HG03103 (cell line): Measurements from ENCODE around the gene KRAS.

ENCODE experiments used
- ATAC-seq: cut with Tn5 transposase; IDR thresholded peaks from one replicate; pipeline ENCODE4 v1.9.1; 2021; ENCODE audit warnings: low read depth; ENCODE audit not compliant: unreplicated experiment

Gene KRAS

GRCh38 chr12:25197608-25198007 is 53.1 kb downstream of the KRAS start:
- ATAC-seq, result no peak

GRCh38 chr12:25195056-25195971 is 55.4 kb downstream of the KRAS start, which contains the start of the genes DNAI7 and ETFRF1:
Gene DNAI7 (minus strand): TSS chr12:25195160. CDS start chr12:25195078, 82 bp downstream.
Gene ETFRF1 (plus strand): TSS chr12:25195237. CDS start chr12:25203957, 8,720 bp downstream.
- peak; percentile 93 for ATAC-seq

GRCh38 chr12:25194722-25195055 is 56.0 kb downstream of the KRAS start:
- no peak for ATAC-seq

- ATAC-seq, result no peak
Measured at GRCh38 chr12:25194214-25194613, 56.5 kb downstream of the KRAS start.

GRCh38 chr12:25190793-25191192 is 59.9 kb downstream of the KRAS start:
- no peak for ATAC-seq

GRCh38 chr12:25189656-25190055 is 61.1 kb downstream of the KRAS start:
- no peak for ATAC-seq

GRCh38 chr12:25187781-25188180 is 62.9 kb downstream of the KRAS start:
- ATAC-seq, result no peak

- ATAC-seq, result peak; percentile 76
Measured at GRCh38 chr12:25186788-25187402, 63.8 kb downstream of the KRAS start.

- ATAC-seq, result peak; percentile 53
Measured at GRCh38 chr12:25186038-25186787, 64.5 kb downstream of the KRAS start.

GRCh38 chr12:25184132-25184531 is 66.6 kb downstream of the KRAS start:
- no peak for ATAC-seq

GRCh38 chr12:25182765-25183164 is 68.0 kb downstream of the KRAS start:
- ATAC-seq, result no peak

- ATAC-seq, result no peak
Measured at GRCh38 chr12:25162866-25163265, 87.9 kb downstream of the KRAS start.

- no peak for ATAC-seq
Measured at GRCh38 chr12:25156061-25156460, 94.7 kb downstream of the KRAS start.

- peak; percentile 45 for ATAC-seq
Measured at GRCh38 chr12:25155022-25155576, 95.6 kb downstream of the KRAS start.
